NCI-H2171 treated with DMSO at 0.1 percent for 48 hours (cell line): ENCODE data around the gene ATP6AP1.

ENCODE experiments used
- DNase-seq: peaks from one replicate; lab custom pipeline; 2025; lab: John Stamatoyannopoulos, UW

ATP6AP1 gene

GRCh38 chrX:154471839-154472684 lies 43.6 kb downstream of the ATP6AP1 start:
- no peak for DNase-seq

DNA sequence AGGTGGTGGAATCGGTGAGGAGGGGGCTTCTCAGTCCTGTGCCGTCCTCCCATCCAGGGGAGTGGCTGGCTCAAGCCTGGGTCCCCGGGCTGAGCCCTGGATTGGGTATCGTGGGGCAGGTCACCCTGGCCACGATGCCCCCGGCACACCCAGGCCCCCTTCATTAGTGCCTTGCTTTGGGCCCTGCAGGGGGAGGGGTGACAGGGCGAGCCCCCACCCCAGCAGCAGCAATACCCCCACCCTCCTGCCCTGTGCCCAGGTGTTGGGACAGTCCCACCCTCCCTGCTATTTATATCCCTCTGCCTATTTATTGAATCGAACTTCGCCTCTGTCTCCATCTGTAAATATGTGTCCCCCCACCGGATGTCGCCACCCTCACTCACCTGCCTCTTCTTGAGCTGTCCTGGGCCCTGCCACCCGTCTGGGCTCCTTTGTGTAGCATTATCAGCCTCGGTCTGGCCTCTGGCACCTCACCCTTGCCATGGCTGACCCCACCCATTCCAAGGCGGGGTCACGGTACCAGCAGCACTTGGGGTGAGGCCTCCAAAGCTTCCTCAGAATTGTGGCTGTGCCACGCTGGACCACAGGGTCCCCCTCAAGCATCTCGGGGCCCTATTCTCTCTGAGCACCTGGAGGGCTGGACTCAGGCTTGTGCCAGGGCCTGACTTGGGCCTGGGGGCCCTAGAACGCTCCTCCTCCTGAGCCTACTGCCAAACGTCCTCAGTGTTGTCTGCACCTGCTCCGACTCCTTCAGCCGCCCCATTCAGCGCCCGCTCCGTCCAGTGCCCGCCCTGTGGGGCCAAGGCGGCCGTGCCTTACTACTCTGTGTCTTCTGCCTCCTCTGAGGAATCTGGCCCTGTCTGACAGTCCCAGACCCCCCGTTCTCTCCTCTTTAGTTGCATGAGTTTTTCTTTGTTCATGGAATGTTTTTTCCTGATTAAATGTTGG lies 44.5 kb downstream of the ATP6AP1 start:
- DNase-seq = no peak

- DNase-seq = no peak
Measured at GRCh38 chrX:154473683-154474082, 45.2 kb downstream of the ATP6AP1 start.

GRCh38 chrX:154476821-154477220 lies 48.3 kb downstream of the ATP6AP1 start:
- DNase-seq = no peak

- DNase-seq = no peak
Measured at GRCh38 chrX:154477891-154478477, 49.5 kb downstream of the ATP6AP1 start.

GRCh38 chrX:154478728-154479622 lies 50.5 kb downstream of the ATP6AP1 start, which contains the start of gene LAGE3:
TSS of gene LAGE3 (minus strand) at chrX:154479281. CDS start at chrX:154478915, 366 bp downstream.
- peak; percentile 80 for DNase-seq

DNA sequence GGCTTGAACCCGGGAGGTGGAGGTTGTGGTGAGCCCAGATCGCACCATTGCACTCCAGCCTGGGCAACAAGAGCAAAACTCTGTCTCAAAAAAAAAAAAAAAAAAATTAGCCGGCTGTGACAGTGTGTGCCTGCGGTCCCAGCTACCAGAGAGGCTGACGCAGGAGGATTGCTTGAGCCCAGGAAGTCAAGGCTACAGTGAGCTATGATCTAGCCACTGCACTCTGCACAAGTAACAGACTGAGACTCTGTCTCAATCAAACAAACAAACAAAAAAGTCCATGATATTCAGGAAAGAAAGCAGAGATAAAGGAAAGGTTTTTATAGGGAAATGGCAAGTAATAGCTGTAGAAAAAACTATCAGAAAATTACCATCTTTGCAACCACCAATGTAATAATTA lies 52.7 kb downstream of the ATP6AP1 start:
- DNase-seq = no peak

- DNase-seq = no peak
Measured at GRCh38 chrX:154481911-154482601, 53.6 kb downstream of the ATP6AP1 start.

DNA sequence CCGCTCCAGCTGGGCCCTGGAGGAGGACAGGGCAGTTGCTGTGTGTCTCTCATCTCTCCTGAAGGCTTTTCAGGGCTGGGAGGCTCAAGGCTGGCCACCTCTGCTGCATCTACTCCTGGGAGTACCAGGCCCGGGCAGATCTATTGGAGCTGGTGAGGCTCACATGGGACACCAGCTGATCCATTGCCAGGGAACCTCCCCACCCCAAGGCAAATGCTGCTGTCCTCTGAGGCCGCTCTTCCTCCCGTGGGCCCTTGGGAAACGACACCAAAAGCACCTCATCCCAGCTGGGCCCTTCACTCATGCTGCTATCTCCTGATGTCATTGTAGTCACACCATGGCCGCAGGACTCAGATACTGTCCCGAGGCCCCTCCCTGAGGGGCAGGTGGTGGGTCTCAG lies 54.3 kb downstream of the ATP6AP1 start:
- DNase-seq = no peak

- DNase-seq = no peak
Measured at GRCh38 chrX:154483325-154483724, 54.8 kb downstream of the ATP6AP1 start.

GRCh38 chrX:154484255-154485149 lies 56.0 kb downstream of the ATP6AP1 start:
- DNase-seq = no peak

GRCh38 chrX:154485150-154486051 lies 56.9 kb downstream of the ATP6AP1 start:
- DNase-seq = no peak

GRCh38 chrX:154486052-154486395 lies 57.5 kb downstream of the ATP6AP1 start:
- peak; percentile 5 for DNase-seq
